ENCODE data around the gene SLC44A4. TPM values are rescaled to one million over a fixed set of nuclear protein-coding genes. Genes with fewer than 3 reads are reported as not detected.

SLC44A4 gene
- total RNA-seq: 0.52 TPM in 1 of 2 replicates, not detected in the other

DNA sequence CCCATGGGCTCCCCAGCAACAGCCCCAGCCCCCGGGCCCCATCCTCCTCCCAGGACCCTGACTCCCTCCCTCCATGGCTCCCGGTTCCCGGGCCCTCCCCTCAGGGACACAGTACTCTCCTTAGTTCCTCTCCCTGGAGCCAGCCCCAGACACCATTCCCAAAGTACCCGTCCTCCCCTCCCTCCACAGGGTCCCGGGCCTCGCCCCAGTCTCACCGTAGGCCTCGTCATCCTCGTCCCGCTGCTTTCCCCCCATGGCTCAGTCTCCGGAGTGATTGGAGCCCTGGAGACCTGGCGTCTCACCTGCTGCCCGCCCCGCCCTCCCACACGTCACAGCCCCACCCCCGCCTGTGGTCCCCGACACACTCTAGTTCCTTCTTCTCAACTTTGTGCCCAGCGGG lies at the start of gene SLC44A4:
Gene SLC44A4 (minus strand): TSS at position 272 of the 400 bp plus-strand sequence. CDS start 17 bp downstream, at position 255.

DNA sequence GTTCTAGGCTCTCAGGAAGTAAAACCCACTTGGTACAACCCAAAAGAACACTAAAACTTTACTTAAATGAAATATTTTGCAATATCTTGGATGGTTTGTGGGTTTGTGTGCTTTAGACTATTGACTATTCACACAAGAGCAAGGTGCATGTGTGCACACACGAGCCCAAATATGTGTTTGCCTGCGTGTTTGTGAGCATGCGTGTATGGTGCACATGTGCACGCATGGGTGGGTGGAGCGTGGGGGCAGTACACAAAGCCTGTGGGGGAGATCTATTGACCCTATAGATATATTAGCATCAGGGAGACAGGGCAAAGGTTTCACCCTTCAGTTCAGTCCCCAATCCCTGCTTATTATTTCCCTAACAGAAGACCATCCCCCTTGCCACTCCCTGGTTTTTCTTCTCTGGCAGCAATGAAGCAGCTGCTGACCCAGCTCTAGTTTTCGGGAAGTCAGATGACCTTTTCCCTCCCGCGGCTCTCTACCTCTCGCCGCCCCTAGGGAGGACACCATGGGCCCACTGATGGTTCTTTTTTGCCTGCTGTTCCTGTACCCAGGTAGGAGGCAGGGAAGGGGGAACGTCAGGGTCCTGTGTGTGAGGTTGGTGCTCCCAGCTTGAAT lies 48.6 kb upstream of the SLC44A4 start, which contains the start of gene C2:
Gene C2 (plus strand): TSS at position 476 of the 621 bp plus-strand sequence. CDS start 36 bp downstream, at position 512.

DNA sequence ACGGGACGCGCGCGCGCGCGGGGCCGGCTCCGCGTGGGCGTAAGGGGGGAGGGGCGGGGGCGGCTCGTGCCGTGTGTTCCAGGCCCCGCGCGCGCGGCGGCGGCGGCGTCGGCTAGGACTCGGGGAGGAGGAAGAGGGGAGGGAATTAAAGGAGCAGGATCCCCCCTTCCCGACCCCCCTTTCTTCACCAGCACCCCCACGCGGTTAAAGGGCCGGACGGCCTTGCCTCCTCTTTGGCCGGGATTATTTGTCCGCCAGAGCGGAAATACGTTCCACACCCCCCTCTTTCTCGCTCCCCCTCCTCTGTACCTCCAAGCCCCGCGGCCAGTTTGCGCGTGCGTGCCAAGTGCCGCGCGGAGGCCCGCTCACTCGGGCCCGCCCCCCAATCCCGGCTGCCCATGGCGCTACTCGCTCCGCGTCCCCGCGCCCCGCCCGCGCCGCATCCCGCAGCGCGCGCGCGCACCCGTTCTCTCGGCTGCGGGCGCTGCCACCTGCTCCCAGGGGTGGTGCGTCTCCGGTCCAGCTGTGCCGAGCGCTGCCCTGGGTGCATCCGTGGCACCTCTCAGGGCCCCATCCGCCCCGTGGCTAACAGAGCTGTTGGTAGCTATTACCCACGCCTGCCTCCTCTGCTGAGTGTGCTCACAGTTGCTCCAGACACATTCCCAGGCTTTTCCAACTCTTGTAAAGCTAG lies 23.3 kb upstream of the SLC44A4 start, which contains the start of gene ZBTB12:
Gene ZBTB12 (minus strand): TSS at position 134 of the 691 bp plus-strand sequence. CDS start 781 bp downstream, outside the sequence.

GRCh38 chr6:31897612-31898382 lies 19.0 kb upstream of the SLC44A4 start, which contains the start of gene EHMT2:
TSS of gene EHMT2 (minus strand) at chr6:31897698. CDS start at chr6:31897677, 21 bp downstream.

DNA sequence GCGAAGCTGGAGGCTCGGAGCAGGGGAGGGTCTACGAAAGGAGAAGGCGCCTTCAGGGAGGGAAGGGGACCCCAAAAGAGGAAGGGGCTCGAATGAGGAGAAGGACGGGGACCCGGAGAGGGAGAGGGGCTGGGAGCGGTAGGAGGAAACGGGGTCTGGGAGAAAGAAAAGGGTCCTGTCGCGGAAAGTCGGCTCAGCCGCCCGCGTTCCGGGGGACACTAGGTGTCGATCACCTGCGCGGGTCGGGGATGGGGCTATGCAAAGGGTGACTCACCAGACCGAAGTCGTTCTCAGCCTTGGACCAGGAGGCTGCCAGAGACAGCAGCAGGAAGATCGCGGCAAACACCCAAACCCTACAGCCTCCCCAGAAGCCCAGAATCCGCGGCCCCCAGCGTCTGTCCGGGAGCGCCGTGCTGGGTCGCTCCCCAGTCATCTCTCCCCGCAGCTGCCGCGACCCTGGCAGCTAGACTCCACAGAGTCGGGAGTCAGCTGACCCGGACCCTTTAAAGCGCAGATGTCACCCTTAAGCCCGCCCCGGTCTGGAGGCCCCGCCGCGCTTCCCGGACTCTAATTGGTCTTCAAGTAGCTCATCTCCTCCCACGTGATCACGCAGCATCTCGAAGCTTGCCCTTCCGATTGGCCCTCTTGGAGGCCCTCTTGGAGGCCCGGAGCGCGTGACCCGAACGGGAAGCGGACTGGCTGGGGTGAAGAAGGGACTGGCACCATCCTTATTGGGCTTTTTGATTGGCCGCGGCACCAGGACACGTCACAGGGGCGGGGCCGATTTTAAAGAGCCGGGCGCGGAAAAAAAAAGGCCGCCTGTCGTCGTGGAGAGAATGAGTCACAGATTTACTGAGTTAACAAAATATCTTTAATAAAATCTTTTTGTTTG lies 16.2 kb downstream of the SLC44A4 start, which contains the start of gene NEU1:
Gene NEU1 (minus strand): TSS at position 478 of the 892 bp plus-strand sequence. CDS start 45 bp downstream, at position 433.

GRCh38 chr6:31827286-31828079 lies 51.3 kb downstream of the SLC44A4 start, which contains the start of gene HSPA1B:
TSS of gene HSPA1B (plus strand) at chr6:31827738. CDS start at chr6:31827951, 213 bp downstream.

GRCh38 chr6:31815025-31815838 lies 63.6 kb downstream of the SLC44A4 start, which contains the start of the genes HSPA1A and HSPA1L:
TSS of gene HSPA1A (plus strand) at chr6:31815543. CDS start at chr6:31815757, 214 bp downstream.
TSS of gene HSPA1L (minus strand) at chr6:31815283. CDS start at chr6:31811972, 3,311 bp downstream.

Other genes with a start within 250 kb of the SLC44A4 start
- 81.1 and 90.6 TPM in 2 replicates for gene BAG6, start 226.3 kb downstream of the SLC44A4 start, total RNA-seq
- gene APOM, start 223.1 kb downstream of the SLC44A4 start, total RNA-seq: 1.6 and 1.8 TPM in 2 replicates
- 16.9 and 19.9 TPM in 2 replicates for gene C6orf47, start 218.2 kb downstream of the SLC44A4 start, total RNA-seq
- gene GPANK1, start 214.0 kb downstream of the SLC44A4 start, total RNA-seq: 12.2 and 14.3 TPM in 2 replicates
- gene CSNK2B, start 212.9 kb downstream of the SLC44A4 start, total RNA-seq: 70.2 and 83.9 TPM in 2 replicates
- gene LY6G5B, start 209.0 kb downstream of the SLC44A4 start, total RNA-seq: 2.2 and 4.0 TPM in 2 replicates
- gene LY6G5C, start 197.9 kb downstream of the SLC44A4 start, total RNA-seq: 0.09 and 0.63 TPM in 2 replicates
- 54.5 and 96.4 TPM in 2 replicates for gene ABHD16A, start 175.7 kb downstream of the SLC44A4 start, total RNA-seq
- not detected in 2 replicates for gene LY6G6F, start 172.1 kb downstream of the SLC44A4 start, total RNA-seq
- gene LY6G6D, start 163.6 kb downstream of the SLC44A4 start, total RNA-seq: 0.47 TPM in 1 of 2 replicates, not detected in the other
- gene LY6G6C, start 157.3 kb downstream of the SLC44A4 start, total RNA-seq: not detected in 2 replicates
- gene MPIG6B, start 155.6 kb downstream of the SLC44A4 start, total RNA-seq: not detected in 2 replicates
- gene DDAH2, start 149.7 kb downstream of the SLC44A4 start, total RNA-seq: 152 and 207 TPM in 2 replicates
- 521 and 664 TPM in 2 replicates for gene CLIC1, start 142.5 kb downstream of the SLC44A4 start, total RNA-seq
- gene MSH5, start 139.0 kb downstream of the SLC44A4 start, total RNA-seq: 2.7 and 3.6 TPM in 2 replicates
- 0.26 and 1.3 TPM in 2 replicates for gene SAPCD1, start 116.3 kb downstream of the SLC44A4 start, total RNA-seq
- gene VWA7, start 101.7 kb downstream of the SLC44A4 start, total RNA-seq: 0.79 and 0.86 TPM in 2 replicates
- gene VARS1, start 83.2 kb downstream of the SLC44A4 start, total RNA-seq: 28.1 and 36.1 TPM in 2 replicates
- 17.8 and 19.1 TPM in 2 replicates for gene LSM2, start 72.0 kb downstream of the SLC44A4 start, total RNA-seq
- gene HSPA1L, start 63.7 kb downstream of the SLC44A4 start, total RNA-seq: 1.7 and 2.3 TPM in 2 replicates
- 92.2 and 182 TPM in 2 replicates for gene HSPA1A, start 63.5 kb downstream of the SLC44A4 start, total RNA-seq
- 149 and 280 TPM in 2 replicates for gene HSPA1B, start 51.3 kb downstream of the SLC44A4 start, total RNA-seq
- gene NEU1, start 16.2 kb downstream of the SLC44A4 start, total RNA-seq: 73.7 and 87.3 TPM in 2 replicates
- gene EHMT2, start 18.7 kb upstream of the SLC44A4 start, total RNA-seq: 76.3 and 106 TPM in 2 replicates
- gene ZBTB12, start 23.1 kb upstream of the SLC44A4 start, total RNA-seq: 9.6 and 14.6 TPM in 2 replicates
- gene C2, start 48.7 kb upstream of the SLC44A4 start, total RNA-seq: 0.86 and 2.0 TPM in 2 replicates
- gene CFB, start 67.1 kb upstream of the SLC44A4 start, total RNA-seq: 33.7 and 56.8 TPM in 2 replicates
- gene NELFE, start 80.0 kb upstream of the SLC44A4 start, total RNA-seq: 81.3 and 85.3 TPM in 2 replicates
- 55.6 and 56.4 TPM in 2 replicates for gene SKIC2, start 80.2 kb upstream of the SLC44A4 start, total RNA-seq
- 7.7 and 8.2 TPM in 2 replicates for gene DXO, start 93.1 kb upstream of the SLC44A4 start, total RNA-seq
- gene C4A, start 103.1 kb upstream of the SLC44A4 start, total RNA-seq: 13.1 and 13.6 TPM in 2 replicates
- 8.8 and 15.4 TPM in 2 replicates for gene C4B, start 135.8 kb upstream of the SLC44A4 start, total RNA-seq
- gene CYP21A2, start 159.4 kb upstream of the SLC44A4 start, total RNA-seq: under 0.01 TPM in 1 of 2 replicates, not detected in the other
- 10.6 and 39.2 TPM in 2 replicates for gene TNXB, start 230.3 kb upstream of the SLC44A4 start, total RNA-seq
- 10.2 and 12.0 TPM in 2 replicates for gene ATF6B, start 249.2 kb upstream of the SLC44A4 start, total RNA-seq